ENCODE data around the gene GALNTL6. TPM values are rescaled to one million over a fixed set of nuclear protein-coding genes. Genes with fewer than 3 reads are reported as not detected.

Gene GALNTL6
- total and polyA plus RNA-seq, 2 donors (not counting 1 experiment from before 2014, with no cell fraction given), result 0.99 to 1.1 TPM

GRCh38 chr4:172887959-172888358 lies 1074.8 kb downstream of the GALNTL6 start:
- POLR2A ChIA-PET, result no interaction called here
- H3K4me2 ChIP-seq (replicated peaks; ENCODE audit: low read depth, low read length, poor library complexity, severe bottlenecking), result no peak overlapping the region
- TF ChIP-seq EZH2 (IDR thresholded peaks at IDR 0.05; ENCODE audit: borderline replicate concordance, insufficient read depth, low read depth, low read length, poor library complexity, severe bottlenecking) (no peak), CTCF (IDR thresholded peaks at IDR 0.05) (no peak)
- H3K4me1 ChIP-seq (ENCODE audit: control insufficient read depth in 2 of 2, insufficient read depth in 2 of 2, low read length in 2 of 2), result no peaks in the 10 kb centered on the region
- intact Hi-C loops (cut with micrococcal nuclease), result no loop called here
- no peaks in the 10 kb centered on the region for H3K4me1 Mint-ChIP-seq
- H3K27ac ChIP-seq (ENCODE audit: low read length in 2 of 2), result no peak overlapping the region
- H4K20me1 ChIP-seq (ENCODE audit: control insufficient read depth, insufficient read depth, low read length, poor library complexity, severe bottlenecking), result no peaks in the 10 kb centered on the region
- H3K9me3 Mint-ChIP-seq (ENCODE audit: insufficient read depth), result peaks cover 9% of the 10 kb centered on the region
- no peaks in the 10 kb centered on the region for H3K27me3 ChIP-seq (replicated peaks in 1 of 4; ENCODE audit: control extremely low read depth in 1 of 4, control insufficient read depth in 3 of 4, insufficient read depth in 4 of 4, low read length in 3 of 4)
- no peak overlapping the region for H3K27ac Mint-ChIP-seq
- no peaks in the 10 kb centered on the region for H3K36me3 ChIP-seq (replicated peaks in 1 of 2; ENCODE audit: control extremely low read depth in 1 of 2, control insufficient read depth in 1 of 2, extremely low read depth in 1 of 2, insufficient read depth in 2 of 2, low read length in 1 of 2)
- CTCF ChIA-PET, result no interaction called here
- peaks cover 0 to 2% (median 0%) of the 10 kb centered on the region in 3 donors for H3K9me3 ChIP-seq (ENCODE audit: control extremely low read depth in 1 of 3, control insufficient read depth in 2 of 3, insufficient read depth in 1 of 3, low read length in 2 of 3)
- no peak overlapping the region for H3K9ac ChIP-seq (ENCODE audit: low read length)
- H2AFZ ChIP-seq (ENCODE audit: insufficient read depth, low read depth, low read length, poor library complexity, severe bottlenecking), result no peak overlapping the region
- H3K27me3 Mint-ChIP-seq, result no peaks in the 10 kb centered on the region
- ATAC-seq (ENCODE audit: low read depth), result no peak
- no peak overlapping the region for H3K4me3 ChIP-seq (ENCODE audit: control extremely low read depth in 1 of 5, extremely low read depth in 1 of 5, insufficient read depth in 1 of 5, low read depth in 2 of 5, low read length in 4 of 5)
- no peaks in the 10 kb centered on the region for H3K79me2 ChIP-seq (ENCODE audit: control insufficient read depth, insufficient read depth, low read length)
- WGBS (ENCODE audit: insufficient coverage), result no CpG with 5 or more reads among the region's 2 CpGs
- DNase-seq, result no peak
- no peak overlapping the region for H3K4me3 Mint-ChIP-seq

- no peak for ATAC-seq (ENCODE audit: low read depth)
- TF ChIP-seq CTCF (IDR thresholded peaks at IDR 0.05) (no peak), EZH2 (IDR thresholded peaks at IDR 0.05; ENCODE audit: borderline replicate concordance, insufficient read depth, low read depth, low read length, poor library complexity, severe bottlenecking) (no peak)
- peaks cover 12% of the 10 kb centered on the region for H3K9me3 Mint-ChIP-seq (ENCODE audit: insufficient read depth)
- no peak overlapping the region for H3K27ac Mint-ChIP-seq
- Histone ChIP-seq H3K9me3 (ENCODE audit: control extremely low read depth in 1 of 3, control insufficient read depth in 2 of 3, insufficient read depth in 1 of 3, low read length in 2 of 3) (peaks cover 1 to 21% (median 5%) of the 10 kb centered on the region in 3 donors), H2AFZ (ENCODE audit: insufficient read depth, low read depth, low read length, poor library complexity, severe bottlenecking) (no peak overlapping the region), H3K4me1 (ENCODE audit: control insufficient read depth in 2 of 2, insufficient read depth in 2 of 2, low read length in 2 of 2) (no peaks in the 10 kb centered on the region), H3K36me3 (replicated peaks in 1 of 2; ENCODE audit: control extremely low read depth in 1 of 2, control insufficient read depth in 1 of 2, extremely low read depth in 1 of 2, insufficient read depth in 2 of 2, low read length in 1 of 2) (no peaks in the 10 kb centered on the region), H4K20me1 (ENCODE audit: control insufficient read depth, insufficient read depth, low read length, poor library complexity, severe bottlenecking) (no peaks in the 10 kb centered on the region), H3K9ac (ENCODE audit: low read length) (no peak overlapping the region), H3K4me2 (replicated peaks; ENCODE audit: low read depth, low read length, poor library complexity, severe bottlenecking) (no peak overlapping the region), H3K4me3 (ENCODE audit: control extremely low read depth in 1 of 5, extremely low read depth in 1 of 5, insufficient read depth in 1 of 5, low read depth in 2 of 5, low read length in 4 of 5) (no peak overlapping the region), H3K27me3 (replicated peaks in 1 of 4; ENCODE audit: control extremely low read depth in 1 of 4, control insufficient read depth in 3 of 4, insufficient read depth in 4 of 4, low read length in 3 of 4) (no peaks in the 10 kb centered on the region), H3K27ac (ENCODE audit: low read length in 2 of 2) (no peak overlapping the region), H3K79me2 (ENCODE audit: control insufficient read depth, insufficient read depth, low read length) (no peaks in the 10 kb centered on the region)
- intact Hi-C loops (cut with micrococcal nuclease), result no loop called here
- no CpG with 5 or more reads among the region's 4 CpGs for WGBS (ENCODE audit: insufficient coverage)
- H3K4me3 Mint-ChIP-seq, result no peak overlapping the region
- no peaks in the 10 kb centered on the region for H3K4me1 Mint-ChIP-seq
- H3K27me3 Mint-ChIP-seq, result no peaks in the 10 kb centered on the region
- ChIA-PET CTCF (no interaction called here), POLR2A (no interaction called here)
- no peak for DNase-seq
Observed at GRCh38 chr4:172892300-172892699, 1079.1 kb downstream of the GALNTL6 start.
